NCI-H226 (cell line): ENCODE data around the gene RBM6.
A peak's percentile ranks its signal among the peaks of the same experiment; 100 is the strongest.

ENCODE experiments used
- DNase-seq: peaks from one replicate; pipeline ENCODE4 v3.0.0-alpha.2; 2015

Gene RBM6

GRCh38 chr3:50095352-50095998, 155.5 kb downstream of the RBM6 start:
- no peak for DNase-seq

DNA sequence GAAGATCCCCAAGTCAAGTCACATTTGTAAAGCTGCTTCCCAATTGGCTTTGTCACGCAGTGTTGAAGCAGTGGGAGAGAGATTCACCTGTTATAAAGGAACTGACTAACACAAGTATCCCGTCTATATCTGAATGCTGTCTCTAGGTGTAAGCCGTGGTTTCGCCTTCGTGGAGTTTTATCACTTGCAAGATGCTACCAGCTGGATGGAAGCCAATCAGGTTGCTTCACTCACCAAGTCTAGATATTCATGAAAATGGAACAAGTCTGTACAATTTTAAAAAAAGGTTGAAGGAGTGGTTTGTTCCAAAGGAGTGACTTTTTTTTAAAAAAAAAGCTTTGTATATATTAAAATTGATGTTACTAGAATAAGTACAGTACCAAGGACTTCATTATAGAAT, 160.4 kb downstream of the RBM6 start:
- no peak for DNase-seq

DNA sequence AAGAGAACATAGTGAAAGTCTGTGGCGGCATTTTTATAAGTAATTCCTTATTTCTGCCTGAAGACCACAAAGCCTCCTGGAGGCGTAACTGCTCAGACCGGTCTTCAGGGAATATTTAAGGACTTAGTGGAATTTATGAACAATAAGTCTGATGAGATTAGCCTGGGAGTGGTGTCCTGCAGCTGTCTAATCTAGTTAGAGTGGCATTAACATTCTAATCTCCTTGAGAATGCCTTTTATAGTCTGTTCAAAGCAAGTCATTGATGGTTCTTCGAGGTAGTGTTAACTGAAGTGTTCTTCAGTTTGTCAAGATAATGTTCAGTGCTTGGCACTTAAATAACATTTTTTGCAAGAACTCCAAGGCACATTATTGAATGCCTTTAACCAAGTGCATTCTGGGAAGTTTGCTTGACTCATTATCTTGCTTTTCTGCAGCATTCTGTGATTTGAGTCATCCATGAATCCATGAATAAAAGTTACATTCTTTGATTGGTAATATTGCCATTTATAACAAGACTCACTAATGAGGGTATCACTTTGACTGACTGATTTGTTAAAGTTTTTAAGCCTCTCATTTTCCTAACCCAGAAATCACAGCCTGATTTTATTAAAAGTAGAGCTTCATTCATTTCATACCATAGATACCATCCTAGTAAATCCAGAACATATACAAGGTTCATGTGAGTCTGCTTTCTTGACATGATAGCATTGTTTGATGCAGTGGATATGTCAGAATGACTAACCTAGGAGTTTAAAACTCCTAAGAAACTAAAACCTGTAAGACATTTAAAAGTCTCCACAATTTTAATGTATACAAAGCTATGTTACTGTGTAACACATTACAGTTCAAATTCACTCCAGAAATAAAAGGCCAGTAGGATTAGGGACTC, 161.3 kb downstream of the RBM6 start:
- DNase-seq: no peak

DNA sequence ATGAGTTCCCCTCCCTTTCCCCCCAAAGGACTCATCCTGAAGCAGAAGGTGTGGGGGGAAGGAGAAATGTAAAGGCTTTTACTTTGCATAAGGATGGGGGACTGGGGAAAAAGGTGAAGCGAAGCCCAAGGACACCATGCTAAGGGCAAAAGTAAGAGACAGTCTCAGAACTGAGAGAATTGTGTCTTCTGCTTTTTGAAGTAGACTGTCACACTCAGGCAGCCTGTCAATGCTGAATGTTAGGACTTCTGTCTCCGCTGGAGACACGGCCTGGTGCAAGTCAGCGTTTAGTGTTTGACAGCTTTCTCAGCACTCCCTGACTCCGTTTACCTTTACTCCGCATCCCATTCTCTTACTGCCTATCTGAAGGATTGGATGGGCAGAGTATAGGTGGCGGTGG, 162.6 kb downstream of the RBM6 start:
- DNase-seq: no peak

DNA sequence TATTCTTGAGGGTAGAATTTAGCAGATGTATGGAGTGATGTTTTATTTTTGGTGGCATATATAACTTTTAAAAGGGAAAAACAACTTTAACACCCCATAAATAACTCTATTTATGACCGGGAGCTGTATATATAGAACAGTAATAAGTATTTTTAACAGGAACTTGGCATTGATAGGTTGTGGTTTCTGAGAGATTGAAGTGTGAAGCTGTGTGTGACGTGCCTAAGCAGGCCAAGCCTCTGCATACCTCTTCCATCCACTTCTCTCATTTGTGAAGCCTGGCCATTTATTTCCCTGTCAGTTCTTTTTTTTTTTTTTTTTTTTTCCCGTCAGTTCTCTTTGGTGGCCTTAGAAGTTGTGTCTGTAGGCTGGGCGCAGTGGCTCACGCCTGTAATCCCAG, 171.8 kb downstream of the RBM6 start:
- DNase-seq: no peak

DNA sequence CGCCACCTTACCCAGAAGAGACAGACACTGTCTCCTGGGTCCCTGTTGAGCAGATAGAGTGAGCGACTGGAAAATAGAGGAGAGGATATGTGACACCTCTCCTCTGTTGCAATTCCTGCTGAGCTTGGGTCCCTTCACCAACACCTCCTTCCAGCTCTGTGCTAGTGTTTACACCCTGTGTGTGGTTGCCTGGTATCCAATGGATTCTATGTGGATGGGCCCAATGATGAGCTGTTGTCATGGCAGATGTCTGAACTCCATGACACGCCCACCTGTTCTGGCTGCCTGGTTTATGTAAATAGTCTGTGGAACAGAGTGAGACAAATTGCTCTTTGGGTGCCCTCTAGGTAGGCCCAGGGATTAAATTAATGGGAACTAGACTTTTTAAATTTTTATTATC, 172.5 kb downstream of the RBM6 start:
- DNase-seq: no peak

DNA sequence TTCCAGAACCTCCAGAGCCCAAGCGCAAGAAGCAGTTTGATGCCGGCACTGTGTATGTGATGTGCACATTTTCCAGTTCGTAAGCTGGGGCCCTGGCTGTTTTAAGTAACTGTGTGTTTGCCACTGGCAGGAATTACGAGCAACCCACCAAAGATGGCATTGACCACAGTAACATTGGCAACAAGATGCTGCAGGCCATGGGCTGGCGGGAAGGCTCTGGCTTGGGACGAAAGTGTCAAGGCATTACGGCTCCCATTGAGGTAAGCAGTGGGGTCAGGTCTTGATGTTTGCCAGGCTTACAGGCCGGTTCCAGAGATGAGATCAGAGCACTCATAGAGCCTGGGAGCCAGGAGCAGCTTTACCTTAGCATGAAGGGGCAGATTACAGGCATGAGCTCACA, 177.2 kb downstream of the RBM6 start:
- no peak for DNase-seq

GRCh38 chr3:50118237-50118636, 178.3 kb downstream of the RBM6 start:
- DNase-seq: no peak

DNA sequence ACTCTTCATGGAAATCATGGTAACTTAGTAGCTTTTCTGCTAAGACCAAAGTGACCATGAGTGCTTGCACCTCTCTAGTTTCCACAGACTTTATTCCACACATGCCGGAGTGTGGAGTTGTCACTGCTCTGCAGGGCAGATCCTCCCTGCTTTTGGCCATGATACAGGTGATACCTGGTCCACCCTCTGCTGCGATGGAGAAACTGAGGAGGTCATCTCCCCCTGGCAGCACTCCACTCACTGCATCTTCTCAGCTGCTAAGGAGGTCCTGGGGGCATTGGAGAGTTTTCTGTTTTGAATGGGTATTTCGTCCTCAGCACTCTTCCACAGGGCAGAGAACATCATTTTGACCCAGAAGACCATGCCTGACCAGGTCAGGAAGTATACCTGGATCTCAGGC, 179.8 kb downstream of the RBM6 start:
- DNase-seq: no peak

GRCh38 chr3:50120364-50121071, 180.6 kb downstream of the RBM6 start:
- no peak for DNase-seq

GRCh38 chr3:50121072-50122032, 181.4 kb downstream of the RBM6 start:
- no peak for DNase-seq

DNA sequence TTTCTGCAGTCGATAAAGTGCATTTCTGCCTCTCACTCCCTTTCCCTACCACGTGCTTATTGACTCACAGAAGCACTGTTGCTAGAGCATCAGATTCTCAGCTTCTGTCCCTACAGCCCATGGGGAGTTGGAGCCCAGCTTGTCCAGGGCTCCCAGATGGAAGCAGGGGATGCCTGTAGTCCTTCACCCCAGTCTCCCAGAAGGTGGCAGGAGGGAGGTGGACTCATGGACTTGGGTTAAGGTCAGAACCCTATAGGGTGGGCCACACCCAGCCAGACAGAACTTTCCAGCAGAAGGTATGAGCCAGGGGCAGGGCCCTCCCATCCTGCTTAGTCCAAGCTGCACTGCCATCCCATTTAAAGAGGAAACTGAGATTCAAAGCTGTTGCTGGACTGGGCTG, 182.1 kb downstream of the RBM6 start:
- no peak for DNase-seq

- no peak for DNase-seq
These were observed 182.9 kb downstream of the RBM6 start for GRCh38 chr3:50122661-50123391.

GRCh38 chr3:50123394-50124051, 183.6 kb downstream of the RBM6 start:
- no peak for DNase-seq

- DNase-seq: no peak
These were observed 184.3 kb downstream of the RBM6 start for GRCh38 chr3:50124052-50124799.

GRCh38 chr3:50124800-50125178, 184.8 kb downstream of the RBM6 start:
- no peak for DNase-seq

DNA sequence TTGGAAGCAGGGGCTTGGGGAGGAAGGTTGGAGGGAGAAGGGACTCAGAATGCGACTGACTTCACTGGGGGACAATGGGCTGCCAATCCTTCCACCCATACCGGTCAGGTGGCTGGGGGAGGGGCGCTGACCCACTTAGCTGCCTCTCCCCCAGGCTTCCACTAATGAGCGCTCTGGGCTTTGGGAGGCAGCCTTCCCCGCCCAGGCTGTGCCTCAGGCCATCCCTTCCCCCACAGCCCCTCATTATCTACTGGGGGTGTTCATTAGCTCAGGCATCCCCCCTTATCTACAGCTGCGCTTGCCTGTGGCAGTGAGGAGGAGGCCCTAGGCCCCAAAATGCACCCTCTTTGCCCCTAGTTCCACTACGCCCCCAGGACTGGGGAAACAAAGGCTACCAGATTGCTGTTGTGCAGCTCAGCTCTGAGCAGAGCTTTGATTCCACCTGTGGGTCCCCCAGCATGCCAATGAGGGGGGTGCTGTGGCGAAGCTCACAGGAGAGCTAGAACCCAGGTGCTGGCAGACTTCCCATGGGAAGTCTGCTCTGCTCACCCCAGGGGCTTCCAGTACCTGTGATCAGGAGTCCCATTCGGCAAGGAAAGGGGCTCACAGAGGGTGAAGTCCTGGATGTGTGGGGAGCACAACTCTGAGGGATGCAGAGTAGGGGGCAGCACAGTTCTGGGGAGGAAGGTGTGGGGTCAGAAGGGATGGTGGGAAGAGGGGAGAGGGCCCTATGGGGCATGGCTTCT, 185.8 kb downstream of the RBM6 start:
- no peak for DNase-seq

DNA sequence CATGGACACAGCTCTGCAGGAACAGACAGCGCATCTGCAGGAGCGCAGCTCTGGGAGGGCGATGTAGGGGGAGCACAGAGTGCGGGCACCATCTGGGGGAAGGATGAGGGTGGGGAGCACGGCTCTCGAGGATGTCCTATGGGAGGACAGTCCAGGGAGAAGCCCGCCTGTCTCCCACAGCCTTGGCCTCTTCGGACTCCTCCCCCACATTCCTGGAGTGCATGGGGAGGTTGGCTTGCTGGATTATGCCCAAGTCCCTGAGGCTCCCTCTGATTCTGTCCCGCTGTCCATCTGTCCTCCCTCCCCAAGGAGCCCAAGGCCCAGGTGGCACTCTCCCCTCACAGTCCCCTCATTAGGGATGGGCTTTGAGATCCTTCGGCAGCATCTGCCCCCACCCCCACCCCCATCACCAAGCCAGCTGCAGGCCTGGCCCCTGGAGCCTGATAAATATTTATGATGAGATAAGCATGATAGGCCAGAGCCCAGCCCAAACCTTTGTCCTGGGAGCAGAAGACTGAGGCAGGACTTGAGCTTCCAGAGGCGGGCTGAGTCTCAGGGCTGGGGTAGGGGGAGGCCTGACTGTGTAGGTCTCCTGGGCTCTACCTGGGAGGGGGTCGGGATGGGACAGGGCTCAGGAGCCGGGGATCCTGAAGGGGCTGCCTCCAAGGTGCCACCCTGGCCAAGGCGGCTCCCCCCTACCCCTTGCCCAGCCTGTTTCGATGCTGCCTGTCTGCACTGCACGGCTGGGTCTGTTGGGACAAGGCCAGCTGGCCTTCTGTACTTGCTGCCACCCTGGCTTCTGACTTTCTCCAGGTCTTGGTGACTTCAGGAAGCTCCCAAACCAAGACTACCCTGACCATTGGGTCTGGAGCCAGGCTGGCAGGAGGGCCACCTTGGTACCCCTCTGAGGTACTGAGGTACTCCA, 186.6 kb downstream of the RBM6 start:
- DNase-seq: peak; percentile 56
